RWPE2 (cell line): ENCODE results near the gene ZNF487.

Source experiments
- ATAC-seq: fragments of 200-7000 bp; cut with Tn5 transposase; 3 replicates; pipeline ENCODE4 v1.9.1; 2021; ENCODE audit warnings: low read depth
- DNase-seq: peaks from one replicate; pipeline ENCODE4 v3.0.0-alpha.2; 2020; ENCODE audit warnings: low spot score
- H3K27ac ChIP-seq: fragments of 450-650 bp; 2 replicates; pipeline ENCODE4 v1.5.1; 2017; ENCODE audit warnings: mild to moderate bottlenecking; ENCODE audit not compliant: poor library complexity, severe bottlenecking
- H3K27me3 ChIP-seq: fragments of 250-450 bp; sonication (Bioruptor Pico); 2 replicates; pipeline ENCODE4 v1.5.1; 2021; ENCODE audit warnings: mild to moderate bottlenecking, moderate library complexity; ENCODE audit not compliant: insufficient read depth, poor library complexity, severe bottlenecking
- H3K36me3 ChIP-seq: fragments of 250-450 bp; sonication (Bioruptor Pico); 2 replicates; pipeline ENCODE4 v1.5.1; 2020; ENCODE audit warnings: low read depth, mild to moderate bottlenecking, moderate library complexity
- H3K4me1 ChIP-seq: fragments of 250-450 bp; sonication (Bioruptor Pico); 2 replicates; pipeline ENCODE4 v1.5.1; 2021; ENCODE audit warnings: mild to moderate bottlenecking, moderate library complexity; ENCODE audit not compliant: insufficient read depth, poor library complexity, severe bottlenecking
- H3K4me3 ChIP-seq: fragments of 250-450 bp; sonication (Bioruptor Pico); 2 replicates; pipeline ENCODE4 v1.5.1; 2021; ENCODE audit warnings: mild to moderate bottlenecking, moderate library complexity; ENCODE audit not compliant: severe bottlenecking
- H3K9me3 ChIP-seq: fragments of 250-450 bp; sonication (Bioruptor Pico); 2 replicates; pipeline ENCODE4 v1.5.1; 2021; ENCODE audit warnings: mild to moderate bottlenecking, moderate library complexity; ENCODE audit not compliant: severe bottlenecking
- CTCF ChIP-seq: fragments of 450-650 bp; IDR thresholded peaks from one replicate; pipeline ENCODE4 v1.5.1; 2017; ENCODE audit warnings: mild to moderate bottlenecking, moderate library complexity; ENCODE audit not compliant: poor library complexity, severe bottlenecking

Gene ZNF487

DNA sequence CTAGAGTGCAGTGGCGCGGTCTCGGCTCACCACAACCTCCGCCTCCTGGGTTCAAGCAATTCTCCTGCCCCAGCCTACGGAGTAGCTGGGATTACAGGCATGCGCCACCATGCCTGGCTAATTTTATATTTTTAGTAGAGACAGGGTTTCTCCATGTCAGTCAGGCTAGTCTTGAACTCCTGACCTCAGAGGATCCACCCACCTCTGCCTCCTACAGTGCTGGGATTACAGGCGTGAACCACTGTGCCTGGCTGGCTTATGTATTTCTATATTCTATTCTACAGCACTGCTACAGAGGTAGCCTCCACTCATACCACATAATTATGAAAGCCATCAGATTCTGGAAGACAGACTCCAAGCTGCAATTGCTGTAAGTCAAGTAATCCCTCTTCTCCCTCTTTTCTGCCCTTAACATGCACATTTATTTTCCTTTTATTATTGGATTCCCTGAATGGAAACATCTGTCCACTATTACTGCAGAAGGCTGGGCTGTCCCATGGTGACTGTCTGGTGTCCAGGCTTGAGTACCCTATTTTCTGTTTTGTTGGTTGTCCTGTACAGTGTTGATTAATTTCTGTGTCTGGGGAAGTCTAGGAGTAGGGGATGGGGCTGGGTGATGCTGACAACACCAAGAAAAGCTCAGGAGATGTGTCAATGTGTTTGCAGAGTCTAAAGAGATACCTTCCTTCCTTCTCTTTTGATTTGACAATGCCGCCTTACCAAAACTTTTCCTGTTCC is 5.8 kb upstream of the ZNF487 start:
- H3K4me1 ChIP-seq: peaks cover 3% of the 10 kb centered on the region
- no peaks in the 10 kb centered on the region for H3K9me3 ChIP-seq
- DNase-seq (no peak), ATAC-seq (no peak)
- no peak overlapping the region for H3K4me3 ChIP-seq
- H3K27ac ChIP-seq: no peak overlapping the region
- H3K27me3 ChIP-seq: no peaks in the 10 kb centered on the region
- TF ChIP-seq CTCF: no peak
- H3K36me3 ChIP-seq: no peaks in the 10 kb centered on the region

GRCh38 chr10:43437141-43437870 is 395 bp downstream of the ZNF487 start:
- no peaks in the 10 kb centered on the region for H3K36me3 ChIP-seq
- H3K27me3 ChIP-seq: no peaks in the 10 kb centered on the region
- TF ChIP-seq CTCF: no peak
- peak overlapping the region; percentile 73 for H3K27ac ChIP-seq
- H3K4me3 ChIP-seq: peak overlapping the region; percentile 73
- no peak for DNase-seq
- H3K4me1 ChIP-seq: peaks cover 8% of the 10 kb centered on the region
- no peaks in the 10 kb centered on the region for H3K9me3 ChIP-seq
- no peak for ATAC-seq

DNA sequence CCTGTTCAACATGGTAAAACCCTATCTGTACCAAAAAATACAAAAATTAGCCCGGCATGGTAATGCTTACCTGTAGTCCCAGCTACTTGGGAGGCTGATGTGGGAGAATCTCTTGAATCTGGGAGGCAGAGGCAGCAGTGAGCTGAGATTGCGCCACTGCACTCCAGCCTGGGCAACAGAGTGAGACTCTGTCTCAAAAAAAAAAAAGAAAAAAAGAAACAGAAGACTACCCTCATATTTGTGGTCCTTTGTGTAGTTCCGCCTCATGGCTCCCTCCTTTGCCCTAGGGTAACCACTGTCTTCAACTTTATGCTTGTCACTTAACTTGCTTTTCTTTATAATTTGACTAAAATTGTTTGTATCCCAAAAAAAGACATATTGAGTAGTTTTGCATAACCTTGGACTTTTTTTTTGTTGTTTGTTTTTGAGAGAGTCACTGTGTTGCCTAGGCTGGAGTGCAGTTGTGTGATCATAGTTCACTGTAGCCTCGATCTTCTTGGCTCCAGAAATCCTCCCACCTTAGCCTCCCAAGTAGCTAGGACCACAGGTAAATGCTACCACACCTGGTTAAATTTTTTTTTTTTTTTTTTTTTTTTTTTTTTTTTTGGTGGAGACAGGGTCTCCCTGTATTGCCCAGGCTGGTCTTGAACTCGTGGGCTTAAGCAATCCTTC is 3.7 kb downstream of the ZNF487 start:
- no peak for TF ChIP-seq CTCF
- H3K27ac ChIP-seq: no peak overlapping the region
- no peak overlapping the region for H3K4me3 ChIP-seq
- DNase-seq (no peak), ATAC-seq (no peak)
- peaks cover 5% of the 10 kb centered on the region for H3K4me1 ChIP-seq
- no peaks in the 10 kb centered on the region for H3K27me3 ChIP-seq
- H3K36me3 ChIP-seq: no peaks in the 10 kb centered on the region
- no peaks in the 10 kb centered on the region for H3K9me3 ChIP-seq

DNA sequence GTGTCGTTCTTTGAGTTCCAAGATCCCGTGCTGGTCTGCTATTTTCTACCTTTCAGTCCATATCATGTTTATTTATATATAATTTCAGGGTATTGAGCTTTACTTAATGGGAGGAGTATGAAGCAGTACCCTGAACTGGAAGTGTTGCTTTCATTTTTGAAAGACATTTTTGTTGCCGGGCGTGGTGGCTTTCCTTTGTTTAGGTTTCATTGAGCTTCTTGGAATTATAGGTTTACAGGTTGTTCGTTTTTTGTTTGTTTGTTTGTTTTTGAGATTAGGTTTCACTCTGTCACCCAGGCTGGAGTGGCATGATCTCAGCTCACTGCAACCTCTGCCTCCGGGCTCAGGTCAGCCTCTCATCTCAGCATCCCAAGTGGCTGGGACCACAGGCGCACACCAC is 7.4 kb downstream of the ZNF487 start:
- H3K4me1 ChIP-seq: no peaks in the 10 kb centered on the region

More for the DNA sequence above, 7.4 kb downstream of the ZNF487 start:
- H3K27ac ChIP-seq: no peak overlapping the region
- no peak for TF ChIP-seq CTCF
- H3K9me3 ChIP-seq: no peaks in the 10 kb centered on the region
- no peaks in the 10 kb centered on the region for H3K36me3 ChIP-seq
- ATAC-seq (no peak), DNase-seq (no peak)
- H3K27me3 ChIP-seq: no peaks in the 10 kb centered on the region
- H3K4me3 ChIP-seq: no peak overlapping the region
